ENCODE results near the gene VPREB3. TPM values are rescaled to one million over a fixed set of nuclear protein-coding genes. Genes with fewer than 3 reads are reported as not detected.

Gene VPREB3
- total RNA-seq, 1 donor from 2014 or later: not detected

- no peak for TF ChIP-seq CTCF (IDR thresholded peaks at IDR 0.05)
- Mint-ChIP-seq H3K4me3 (ENCODE audit: unreplicated experiment) (no peak overlapping the region), H3K9me3 (ENCODE audit: unreplicated experiment) (no peaks in the 10 kb centered on the region), H3K27me3 (ENCODE audit: unreplicated experiment) (no peaks in the 10 kb centered on the region), H3K27ac (ENCODE audit: unreplicated experiment) (peak overlapping the region; percentile 47), H3K36me3 (ENCODE audit: unreplicated experiment) (peaks cover 3% of the 10 kb centered on the region), H3K4me1 (ENCODE audit: unreplicated experiment) (peaks cover 52% of the 10 kb centered on the region)
- DNase-seq (ENCODE audit: extremely low spot score, unreplicated experiment): no peak
Measured at GRCh38 chr22:23779731-23780130, 25.5 kb upstream of the VPREB3 start.

GRCh38 chr22:23779083-23779482, 24.9 kb upstream of the VPREB3 start:
- TF ChIP-seq CTCF (IDR thresholded peaks at IDR 0.05): no peak
- H3K27me3 Mint-ChIP-seq (ENCODE audit: unreplicated experiment): no peaks in the 10 kb centered on the region
- H3K9me3 Mint-ChIP-seq (ENCODE audit: unreplicated experiment): no peaks in the 10 kb centered on the region
- H3K4me3 Mint-ChIP-seq (ENCODE audit: unreplicated experiment): no peak overlapping the region
- DNase-seq (ENCODE audit: extremely low spot score, unreplicated experiment): no peak
- H3K27ac Mint-ChIP-seq (ENCODE audit: unreplicated experiment): no peak overlapping the region
- H3K4me1 Mint-ChIP-seq (ENCODE audit: unreplicated experiment): peaks cover 52% of the 10 kb centered on the region
- H3K36me3 Mint-ChIP-seq (ENCODE audit: unreplicated experiment): peaks cover 3% of the 10 kb centered on the region

- DNase-seq (ENCODE audit: extremely low spot score, unreplicated experiment): no peak
- peaks cover 54% of the 10 kb centered on the region for H3K4me1 Mint-ChIP-seq (ENCODE audit: unreplicated experiment)
- H3K27me3 Mint-ChIP-seq (ENCODE audit: unreplicated experiment): no peaks in the 10 kb centered on the region
- no peak for TF ChIP-seq CTCF (IDR thresholded peaks at IDR 0.05)
- no peaks in the 10 kb centered on the region for H3K9me3 Mint-ChIP-seq (ENCODE audit: unreplicated experiment)
- no peak overlapping the region for H3K27ac Mint-ChIP-seq (ENCODE audit: unreplicated experiment)
- peaks cover 3% of the 10 kb centered on the region for H3K36me3 Mint-ChIP-seq (ENCODE audit: unreplicated experiment)
- no peak overlapping the region for H3K4me3 Mint-ChIP-seq (ENCODE audit: unreplicated experiment)
Measured at GRCh38 chr22:23778577-23778900, 24.3 kb upstream of the VPREB3 start.

GRCh38 chr22:23777776-23778576, 23.8 kb upstream of the VPREB3 start:
- Mint-ChIP-seq H3K4me1 (ENCODE audit: unreplicated experiment) (peaks cover 60% of the 10 kb centered on the region), H3K27me3 (ENCODE audit: unreplicated experiment) (no peaks in the 10 kb centered on the region), H3K27ac (ENCODE audit: unreplicated experiment) (no peak overlapping the region), H3K9me3 (ENCODE audit: unreplicated experiment) (no peaks in the 10 kb centered on the region), H3K4me3 (ENCODE audit: unreplicated experiment) (no peak overlapping the region), H3K36me3 (ENCODE audit: unreplicated experiment) (peaks cover 3% of the 10 kb centered on the region)
- no peak for DNase-seq (ENCODE audit: extremely low spot score, unreplicated experiment)
- no peak for TF ChIP-seq CTCF (IDR thresholded peaks at IDR 0.05)

- Mint-ChIP-seq H3K27ac (ENCODE audit: unreplicated experiment) (peak overlapping the region; percentile 61), H3K4me1 (ENCODE audit: unreplicated experiment) (peaks cover 54% of the 10 kb centered on the region), H3K9me3 (ENCODE audit: unreplicated experiment) (no peaks in the 10 kb centered on the region), H3K4me3 (ENCODE audit: unreplicated experiment) (no peak overlapping the region), H3K36me3 (ENCODE audit: unreplicated experiment) (no peaks in the 10 kb centered on the region), H3K27me3 (ENCODE audit: unreplicated experiment) (no peaks in the 10 kb centered on the region)
- TF ChIP-seq CTCF (IDR thresholded peaks at IDR 0.05): peak; percentile 10
- DNase-seq (ENCODE audit: extremely low spot score, unreplicated experiment): no peak
Measured at GRCh38 chr22:23775779-23776375, 21.7 kb upstream of the VPREB3 start.
